ENCODE results near the gene TRABD2B.

Gene TRABD2B

DNA sequence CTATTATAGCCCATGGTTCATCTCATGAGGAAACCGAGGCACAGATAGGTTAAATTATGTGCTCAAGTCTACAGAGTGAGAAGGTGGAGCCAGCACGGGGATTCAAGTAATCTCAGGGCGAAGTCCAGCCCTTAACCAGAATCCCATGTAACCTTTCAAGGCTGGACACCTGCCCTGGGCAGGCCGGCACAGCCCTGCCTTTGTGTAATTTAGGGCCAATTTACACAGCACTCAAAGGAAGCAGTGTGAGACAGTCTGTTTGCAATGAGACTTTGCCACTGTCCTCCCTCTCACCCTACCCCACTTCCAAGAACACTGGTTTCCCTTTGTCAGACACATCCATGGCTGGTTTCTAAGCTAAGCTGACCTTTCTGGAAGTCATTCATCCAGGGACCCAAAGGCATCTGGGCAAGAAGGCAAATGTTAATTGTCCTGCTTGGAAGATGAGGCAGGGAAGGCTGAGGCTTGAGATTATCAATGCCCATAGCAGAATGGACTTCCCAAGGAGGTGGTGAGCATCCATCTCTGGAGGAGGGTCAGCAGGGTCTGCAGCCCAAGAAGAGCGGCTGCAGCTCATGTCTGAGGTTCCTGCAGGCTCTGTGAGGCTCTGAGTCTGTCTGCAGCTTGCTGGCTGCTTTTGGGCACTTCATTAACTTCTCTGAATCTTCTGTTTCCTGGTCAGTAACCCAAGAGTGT lies 159.2 kb downstream of the TRABD2B start:
- in situ Hi-C loops (cut with HindIII; ENCODE audit: low sequenced_read_pairs): no loop called here

DNA sequence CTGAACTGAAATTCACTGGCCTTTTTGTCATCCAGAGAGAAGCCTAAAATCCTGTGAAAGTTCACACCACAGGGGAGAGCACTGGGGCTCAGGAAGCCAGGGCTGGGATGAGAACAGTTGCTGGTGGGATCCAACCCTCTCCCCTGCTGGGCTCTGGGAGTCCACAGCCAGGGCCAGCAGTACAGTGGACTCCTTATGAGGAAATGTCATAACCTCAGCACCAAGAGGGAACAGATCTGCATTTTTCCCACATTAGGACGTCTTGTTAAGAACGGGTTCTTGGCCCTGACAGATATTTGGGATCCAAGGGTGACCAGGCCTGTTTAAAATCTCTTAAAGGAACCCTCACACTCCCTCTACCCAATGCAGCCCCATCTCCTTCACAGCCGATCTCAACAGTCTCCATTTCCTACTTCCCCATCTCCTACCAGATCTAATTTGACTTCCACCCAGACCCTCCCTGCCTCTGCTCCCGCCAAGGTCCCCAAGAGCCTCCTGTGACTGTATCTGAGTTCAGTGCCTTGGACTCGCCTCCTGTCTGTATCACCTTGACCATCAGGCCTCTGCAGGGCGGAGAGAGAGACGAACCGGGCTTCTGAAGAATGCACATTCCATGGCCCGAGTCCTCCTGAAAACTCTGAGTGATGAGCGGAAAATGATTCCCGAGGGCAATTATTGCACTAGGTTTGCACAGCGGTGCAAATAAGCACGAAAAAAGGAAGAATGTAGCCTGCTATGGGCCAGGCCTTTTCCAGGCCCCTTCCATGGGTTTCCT lies 159.9 kb downstream of the TRABD2B start:
- in situ Hi-C loops (cut with HindIII; ENCODE audit: low sequenced_read_pairs): no loop called here

DNA sequence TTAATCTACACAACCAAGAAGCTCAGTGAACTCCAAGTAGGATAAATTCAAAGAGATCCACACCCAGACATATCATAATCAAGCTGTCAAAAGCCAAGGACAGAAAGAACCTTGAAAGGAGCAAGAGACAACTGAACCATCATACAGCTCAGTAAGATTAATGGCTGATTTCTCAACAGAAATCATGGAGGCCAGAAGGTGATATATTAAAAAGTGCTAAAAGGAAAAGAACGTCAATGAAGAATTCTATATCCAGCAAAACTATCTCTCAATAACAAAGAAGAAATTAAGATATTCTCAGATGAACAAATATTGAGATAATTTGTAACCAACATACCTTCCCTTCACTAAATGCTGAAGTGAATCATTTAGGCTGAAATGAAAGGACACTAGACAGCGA lies 161.8 kb downstream of the TRABD2B start:
- in situ Hi-C loops (cut with HindIII; ENCODE audit: low sequenced_read_pairs): no loop called here

DNA sequence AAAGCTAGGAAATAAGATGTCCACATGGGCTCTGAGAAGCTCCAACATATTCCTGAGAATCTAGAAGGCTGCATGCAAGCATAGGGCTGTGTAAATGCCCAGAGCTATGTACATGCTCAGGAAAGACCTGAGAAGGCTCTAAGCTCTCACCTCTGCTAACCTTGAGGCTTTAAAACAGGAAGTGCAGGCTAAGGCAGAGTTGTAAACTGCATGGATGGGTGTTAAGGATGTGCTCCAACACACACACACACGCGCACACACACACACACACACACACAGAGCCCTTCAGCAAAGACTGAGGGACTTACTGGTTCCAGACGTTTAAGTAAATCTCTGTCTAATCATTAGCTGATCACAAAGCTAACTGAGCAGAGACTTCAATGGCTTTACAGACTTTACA lies 162.9 kb downstream of the TRABD2B start:
- in situ Hi-C loops (cut with HindIII; ENCODE audit: low sequenced_read_pairs): no loop called here

DNA sequence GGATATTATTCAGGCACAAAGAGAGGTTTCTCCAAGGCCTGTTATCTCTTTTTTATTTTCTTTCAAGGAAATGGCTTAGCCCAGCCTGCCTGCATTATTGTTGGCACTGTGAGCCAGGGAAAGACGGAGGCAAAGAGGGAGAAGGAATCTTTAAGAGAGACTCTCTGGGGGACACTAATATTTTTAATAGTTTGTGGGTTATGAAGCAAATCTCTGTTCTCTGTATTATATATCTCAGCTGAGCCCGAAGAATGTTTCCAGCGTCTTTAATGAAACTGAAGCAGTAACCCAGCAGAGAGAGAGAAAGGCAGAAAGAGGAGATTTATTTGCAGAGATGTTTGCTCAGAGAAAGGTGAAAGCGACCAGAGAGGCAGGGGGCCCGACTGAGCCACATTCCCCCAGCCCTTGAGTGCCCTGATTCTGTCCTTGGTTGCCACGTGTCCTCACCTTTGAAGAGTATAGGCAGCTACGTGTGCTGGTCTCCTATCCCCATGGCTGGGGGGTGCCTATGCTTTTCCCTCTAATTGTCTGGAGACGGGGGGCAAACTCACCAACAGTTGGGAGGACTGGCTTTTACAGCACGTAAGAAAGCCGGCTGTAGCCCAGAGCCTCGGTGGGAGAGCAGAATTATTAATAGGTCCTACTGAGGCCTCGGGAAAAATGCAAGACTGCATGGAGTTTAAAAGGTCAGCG lies 166.4 kb downstream of the TRABD2B start:
- in situ Hi-C loops (cut with HindIII; ENCODE audit: low sequenced_read_pairs): no loop called here

DNA sequence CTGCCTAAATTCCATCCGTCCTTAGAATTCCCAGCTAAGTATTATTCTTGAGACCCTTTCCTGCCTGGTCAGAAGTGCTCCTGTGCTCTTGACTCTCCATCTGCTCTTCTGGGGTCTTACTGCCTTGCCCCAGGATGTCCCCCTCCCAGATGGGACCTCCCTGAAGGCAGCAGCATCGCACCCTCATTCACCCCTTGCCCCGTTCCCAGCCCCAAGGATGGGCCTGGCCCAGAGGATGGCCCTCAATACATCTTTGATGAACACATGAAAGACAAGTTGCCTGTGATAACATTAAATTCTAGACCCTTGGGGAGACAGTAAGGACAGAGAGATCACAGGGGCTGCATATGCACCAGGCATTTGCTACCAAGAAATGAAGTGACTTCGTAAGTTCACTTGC lies 167.2 kb downstream of the TRABD2B start:
- in situ Hi-C loops (cut with HindIII; ENCODE audit: low sequenced_read_pairs): no loop called here

DNA sequence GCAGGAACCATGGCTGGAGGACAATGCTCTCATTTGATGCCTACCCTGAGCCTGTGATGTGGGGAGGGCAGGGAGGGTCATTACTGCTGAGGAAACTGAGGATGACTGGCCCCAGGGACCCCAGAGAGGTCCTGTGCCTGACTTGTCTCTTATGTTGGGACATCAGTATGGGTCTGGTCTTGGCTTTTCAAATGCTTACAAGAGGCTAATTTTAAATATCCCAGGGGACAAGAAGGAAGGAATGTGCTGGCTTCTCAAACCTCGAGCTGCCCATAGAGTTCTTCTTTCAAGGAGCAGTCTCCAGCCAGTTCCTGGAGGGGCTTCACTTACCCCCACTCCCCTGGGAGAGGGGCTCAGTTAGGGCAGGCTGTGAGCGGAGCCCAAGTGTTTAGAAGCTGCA lies 168.2 kb downstream of the TRABD2B start:
- in situ Hi-C loops (cut with HindIII; ENCODE audit: low sequenced_read_pairs): no loop called here

DNA sequence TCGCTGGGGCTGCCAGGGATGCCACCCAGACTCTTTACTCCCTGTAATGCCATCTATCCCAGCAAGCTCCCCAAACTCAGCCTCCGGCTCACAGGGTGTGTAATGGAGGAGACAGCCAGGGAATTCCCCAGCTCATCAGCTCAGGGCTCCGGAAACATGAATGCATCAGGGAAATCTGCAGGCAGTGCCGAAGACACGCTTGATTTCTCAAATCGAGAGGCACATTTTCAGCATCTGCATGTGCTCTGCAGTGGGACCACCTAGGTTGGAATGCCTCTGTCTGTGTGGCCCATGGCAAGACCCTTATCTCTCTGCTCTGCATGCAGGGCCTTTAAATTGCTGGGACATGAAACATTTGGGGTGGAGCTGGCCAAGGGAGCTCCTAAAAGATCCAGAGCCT lies 170.1 kb downstream of the TRABD2B start:
- in situ Hi-C loops (cut with HindIII; ENCODE audit: low sequenced_read_pairs): no loop called here

DNA sequence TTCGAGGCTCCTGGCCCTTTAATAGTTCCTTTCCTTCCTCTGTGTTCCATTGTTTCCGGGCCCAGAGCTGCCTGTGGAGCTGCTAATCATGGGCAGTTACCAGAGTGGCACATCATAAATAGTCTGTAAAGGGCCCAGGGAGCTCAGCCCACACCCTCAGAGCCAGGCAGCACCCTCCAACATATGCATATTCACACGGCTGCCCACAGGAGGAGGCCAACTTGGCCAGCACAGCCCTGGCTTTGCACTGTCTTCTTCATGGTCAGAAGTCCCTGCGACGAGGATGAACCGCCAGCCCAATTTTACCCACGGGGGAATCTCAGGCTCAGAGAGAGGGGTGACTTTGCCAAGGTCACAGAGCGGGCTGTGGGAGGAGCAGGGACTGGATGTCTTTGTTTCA lies 172.5 kb downstream of the TRABD2B start:
- in situ Hi-C loops (cut with HindIII; ENCODE audit: low sequenced_read_pairs): no loop called here

DNA sequence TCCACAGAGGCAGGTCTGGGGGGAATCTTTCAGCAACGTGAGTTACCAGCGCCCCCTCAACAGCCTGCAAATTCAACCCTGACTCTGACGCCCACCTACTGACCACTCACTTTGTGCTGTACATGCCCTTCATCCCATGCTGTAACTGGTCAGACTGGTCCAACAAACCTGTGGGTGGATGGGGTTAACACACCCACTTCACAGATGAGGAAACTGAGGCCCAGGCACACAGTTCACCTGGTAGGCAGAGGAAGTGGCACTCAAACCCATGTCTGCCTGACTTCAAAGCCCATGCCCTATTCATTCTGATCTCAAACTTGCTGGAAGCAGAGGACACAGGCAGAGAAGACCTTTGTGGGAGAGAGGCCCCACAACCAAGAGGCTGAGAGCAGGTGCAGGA lies 172.9 kb downstream of the TRABD2B start:
- in situ Hi-C loops (cut with HindIII; ENCODE audit: low sequenced_read_pairs): no loop called here

DNA sequence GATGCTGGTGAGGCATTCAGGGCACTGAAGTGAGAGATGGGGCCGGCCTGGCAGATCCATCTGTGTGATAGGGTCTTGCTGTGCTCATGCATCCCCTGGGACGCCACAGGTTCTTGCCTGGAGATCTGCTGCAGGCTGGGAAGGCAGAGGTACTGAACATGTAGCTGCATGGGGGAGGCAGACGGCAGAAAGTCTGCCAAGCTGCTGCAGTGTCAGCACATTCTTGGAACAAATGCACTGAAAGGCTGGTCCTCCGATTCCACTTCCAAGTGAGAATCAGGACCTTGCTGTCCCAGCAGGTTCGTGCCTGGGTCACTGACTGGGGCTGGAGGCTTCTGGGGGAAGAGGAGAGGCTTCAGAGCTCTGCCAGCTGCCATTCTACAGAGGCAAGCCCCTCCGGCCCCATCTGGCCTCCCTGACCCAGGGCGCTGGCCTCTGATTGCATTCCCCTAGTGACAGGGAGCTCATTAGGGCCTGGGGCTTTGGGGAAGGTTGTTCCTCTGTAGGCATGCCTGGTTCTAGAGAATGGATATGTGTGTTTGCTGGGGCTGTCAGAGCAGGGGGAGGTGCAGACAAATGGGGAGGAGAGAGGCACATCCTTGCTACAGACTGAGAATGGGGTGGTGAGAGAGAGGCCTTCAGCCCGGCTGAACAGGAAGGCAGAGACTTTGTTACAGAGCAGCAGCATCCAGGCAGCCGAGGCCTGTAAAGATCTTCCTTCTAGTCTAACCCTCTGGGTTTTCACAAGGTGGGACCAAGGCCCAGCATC lies 174.0 kb downstream of the TRABD2B start:
- in situ Hi-C loops (cut with HindIII; ENCODE audit: low sequenced_read_pairs): no loop called here

DNA sequence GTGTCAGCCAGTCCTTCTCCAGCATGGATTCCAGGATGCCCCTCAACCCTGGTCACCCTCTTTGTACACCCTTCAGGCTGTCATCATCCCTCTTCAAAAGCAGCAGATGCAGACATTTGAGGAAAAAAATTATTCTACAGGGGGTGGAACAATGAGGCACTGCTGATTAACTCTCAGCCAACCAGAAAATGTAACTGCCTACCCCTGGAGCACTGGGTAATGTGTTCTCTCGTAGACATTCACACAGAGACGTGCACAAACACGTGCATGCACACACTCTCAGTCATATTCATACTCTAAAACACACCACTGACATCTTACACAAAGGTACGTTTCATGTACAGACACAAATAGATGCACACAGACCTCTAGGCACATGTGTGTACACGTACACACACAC lies 175.4 kb downstream of the TRABD2B start:
- in situ Hi-C loops (cut with HindIII; ENCODE audit: low sequenced_read_pairs): no loop called here

DNA sequence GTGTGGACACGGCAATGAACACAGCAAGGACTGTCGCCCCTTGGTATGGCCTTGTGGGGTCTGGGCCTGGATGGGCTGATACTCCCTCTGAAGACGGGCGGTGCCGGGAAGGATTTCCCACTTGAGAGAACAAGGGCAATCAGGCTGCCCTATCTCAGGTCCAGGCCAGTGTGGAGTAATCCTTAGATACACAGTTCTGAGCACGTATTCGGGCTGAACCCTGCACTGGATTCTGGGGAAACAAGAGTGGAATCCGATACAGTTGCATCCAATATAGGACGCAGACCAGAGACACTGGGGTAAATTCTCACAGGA lies 177.7 kb downstream of the TRABD2B start:
- in situ Hi-C loops (cut with HindIII; ENCODE audit: low sequenced_read_pairs): no loop called here

DNA sequence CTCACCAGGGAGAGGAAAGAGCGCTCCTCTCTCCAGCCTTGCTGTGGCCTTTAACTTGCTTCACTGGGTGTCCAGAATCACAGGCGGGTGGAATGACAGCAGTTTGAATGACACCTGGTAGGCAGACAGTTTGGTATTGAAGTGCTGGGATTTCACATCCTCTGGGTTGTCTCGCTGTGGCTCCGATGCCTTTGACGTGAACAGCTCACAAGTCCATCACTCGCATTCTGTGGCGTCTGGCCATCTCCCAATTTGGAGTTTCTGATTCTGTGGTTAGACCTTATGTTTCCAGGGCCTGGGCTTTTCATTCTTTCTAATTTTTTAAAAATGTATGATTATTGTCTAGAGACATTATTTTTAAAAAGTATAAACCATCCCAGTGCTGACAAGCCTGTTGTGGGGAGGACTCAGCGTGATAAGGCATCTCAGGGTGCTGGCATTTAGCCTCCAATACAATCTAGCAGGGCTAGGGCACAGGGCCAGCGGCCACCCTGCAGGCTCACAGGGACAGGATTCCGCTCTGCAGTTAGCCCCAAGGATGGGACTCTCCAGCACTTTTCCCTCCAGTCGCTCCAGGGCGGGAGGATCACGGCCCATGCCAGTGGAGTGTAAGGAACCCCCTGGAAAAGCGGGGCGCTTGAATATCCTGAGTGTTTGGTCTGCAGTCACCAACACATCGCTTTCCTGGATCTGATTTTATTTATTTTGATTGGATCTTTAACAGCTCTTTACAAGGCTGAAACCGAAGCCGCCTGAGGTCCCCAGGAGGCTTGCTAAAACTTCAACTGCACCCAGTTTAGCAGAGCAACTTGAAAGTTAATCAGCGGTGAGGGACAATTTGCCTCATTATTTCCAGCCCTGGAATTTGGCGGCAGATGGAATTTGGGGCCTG lies 178.3 kb downstream of the TRABD2B start:
- in situ Hi-C loops (cut with HindIII; ENCODE audit: low sequenced_read_pairs): no loop called here

DNA sequence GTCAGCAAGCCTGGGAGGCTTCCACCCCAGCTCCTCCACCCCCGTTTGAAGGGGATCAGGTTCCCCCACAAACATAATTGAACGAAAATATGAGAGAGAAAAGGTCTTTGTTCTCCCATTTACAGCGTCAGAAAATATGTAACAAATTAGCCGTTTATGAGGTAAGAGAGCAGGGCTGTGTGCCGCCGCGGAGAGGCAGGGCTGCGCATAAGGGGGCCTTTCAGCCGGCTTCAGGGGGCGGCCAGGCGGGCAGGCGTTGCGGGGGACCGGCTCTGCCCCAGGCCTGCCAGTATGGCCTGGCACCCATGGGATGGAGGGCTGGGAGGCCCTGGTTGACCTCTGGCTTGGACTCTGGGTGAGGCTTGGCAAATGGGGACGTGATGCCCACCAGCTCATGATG lies 179.3 kb downstream of the TRABD2B start:
- in situ Hi-C loops (cut with HindIII; ENCODE audit: low sequenced_read_pairs): no loop called here

DNA sequence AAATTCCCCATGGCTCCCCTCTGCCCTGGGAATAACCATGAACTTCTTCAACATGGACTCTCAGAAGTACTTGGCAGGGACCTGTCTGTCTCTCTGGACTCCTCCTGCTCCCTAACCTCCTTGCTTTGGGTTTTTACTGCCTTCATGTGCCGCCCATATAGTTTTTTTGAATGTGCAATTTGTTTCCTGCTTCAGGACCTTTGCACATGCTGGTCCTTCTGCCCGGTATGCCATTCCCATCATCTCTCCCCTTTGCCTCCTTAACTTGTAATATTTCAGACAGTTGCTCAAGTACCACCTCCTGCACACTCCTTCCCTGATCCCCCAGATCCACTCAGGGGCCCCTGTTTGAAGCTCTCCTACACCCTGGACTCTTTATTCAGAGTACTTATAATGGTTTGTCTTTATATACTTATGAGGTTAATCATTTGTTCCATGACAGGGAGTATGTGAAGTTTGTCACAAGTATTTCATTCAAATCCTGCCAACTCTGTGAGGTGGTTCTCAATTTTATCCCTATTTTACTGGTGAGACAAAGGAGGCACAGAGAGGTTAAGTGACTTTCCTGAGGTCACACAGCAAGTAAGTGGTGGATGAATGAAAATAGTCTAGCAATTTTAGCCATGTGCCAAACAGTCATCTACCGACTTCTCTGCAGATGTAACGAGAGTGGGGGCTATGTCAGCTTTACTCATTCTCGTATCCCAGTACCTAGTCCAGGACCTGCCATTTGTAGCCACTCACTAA lies 180.7 kb downstream of the TRABD2B start:
- in situ Hi-C loops (cut with HindIII; ENCODE audit: low sequenced_read_pairs): no loop called here

DNA sequence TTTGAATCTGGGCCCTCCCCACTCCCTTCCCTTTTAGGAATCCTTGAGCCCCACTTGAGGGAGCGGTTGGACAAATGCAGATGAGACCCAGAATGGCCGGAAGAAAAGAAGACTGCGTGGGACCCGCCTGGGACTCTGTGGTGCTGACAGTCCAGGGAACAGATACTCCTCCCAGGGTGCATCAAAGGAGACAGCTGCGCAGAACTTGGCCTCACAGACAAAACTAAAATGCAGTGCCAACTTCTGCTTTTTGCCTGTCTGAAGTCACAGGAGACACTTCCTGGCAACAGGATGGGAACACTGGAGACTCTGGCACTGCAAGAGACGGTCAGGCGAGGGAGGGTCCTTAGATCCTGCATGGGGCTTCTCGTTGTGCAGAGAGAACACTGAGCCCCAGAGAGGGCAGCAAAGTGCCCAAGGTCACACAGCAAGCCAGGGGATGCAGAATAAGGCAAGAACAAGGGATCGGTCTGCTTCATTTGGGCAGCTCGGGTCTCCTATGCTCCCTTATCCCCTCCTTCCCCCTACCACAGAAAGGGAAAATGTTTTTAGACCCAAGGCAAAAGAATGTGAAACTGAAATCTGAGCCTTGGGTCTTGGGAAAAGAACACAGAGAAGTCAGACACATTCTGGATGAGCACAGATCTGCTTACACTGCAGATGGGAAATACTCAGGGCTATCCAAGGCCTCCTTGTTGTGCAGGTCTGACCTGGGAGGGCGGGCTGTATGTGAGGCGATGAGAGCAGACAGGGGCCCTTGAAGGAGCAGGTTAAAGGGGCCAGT lies 182.4 kb downstream of the TRABD2B start:
- in situ Hi-C loops (cut with HindIII; ENCODE audit: low sequenced_read_pairs): no loop called here

DNA sequence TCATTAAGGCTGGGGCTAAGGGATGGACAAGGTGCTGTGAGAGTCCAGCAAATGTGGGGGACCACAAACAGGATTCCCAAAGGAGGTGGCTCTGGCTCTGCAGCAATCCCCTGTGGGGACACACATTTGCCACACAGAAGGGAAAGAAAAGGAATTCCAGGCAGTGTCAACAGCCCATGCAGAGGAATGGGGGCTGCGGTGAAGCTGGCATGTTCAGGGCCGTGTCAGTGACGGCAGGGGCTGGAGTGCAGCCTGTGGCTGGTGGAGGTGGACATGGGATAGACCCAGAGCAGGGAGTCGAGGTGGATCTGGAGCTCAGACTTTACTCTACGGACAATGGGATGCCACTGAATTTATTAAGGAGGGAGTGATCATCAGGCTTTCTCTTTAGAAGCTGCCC lies 183.2 kb downstream of the TRABD2B start:
- in situ Hi-C loops (cut with HindIII; ENCODE audit: low sequenced_read_pairs): no loop called here

DNA sequence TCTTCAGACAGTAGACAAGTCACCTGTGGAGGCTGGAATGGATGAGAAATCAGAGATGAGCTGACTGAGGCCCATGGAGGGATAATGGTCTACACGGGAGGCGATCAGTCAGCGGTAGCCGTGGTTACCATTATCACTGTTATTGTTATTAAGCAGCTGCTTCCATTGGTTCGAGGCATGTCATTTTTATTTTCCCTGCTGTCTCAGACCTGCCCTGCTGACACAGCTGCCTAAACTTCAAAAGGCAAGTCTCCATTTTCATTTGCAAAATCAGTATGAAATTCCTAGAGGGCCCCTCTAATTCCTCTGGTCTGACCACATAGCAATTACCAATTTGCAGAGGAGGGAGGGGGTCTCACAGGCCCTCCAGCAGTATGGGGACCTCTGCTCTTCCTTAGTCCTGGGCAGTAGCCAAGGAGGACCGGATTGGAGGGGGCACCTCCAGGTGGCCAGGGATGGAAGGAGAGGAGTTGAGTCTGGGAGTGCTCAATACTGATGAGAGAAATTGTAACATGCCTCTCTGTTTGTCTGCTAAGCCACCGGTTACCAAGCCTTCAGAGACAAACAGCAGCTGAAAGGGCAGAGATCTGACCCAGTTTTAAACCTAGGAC lies 184.2 kb downstream of the TRABD2B start:
- in situ Hi-C loops (cut with HindIII; ENCODE audit: low sequenced_read_pairs): no loop called here
